A549 (cell line): Measurements from ENCODE around the gene INO80D.

ENCODE experiments used
- CBX8 ChIP-seq: fragments of 200-600 bp; sonication (generic); IDR thresholded peaks from 2 replicates; pipeline ENCODE4 v1.6.1; 2016
- CTCF ChIP-seq: fragments of >200 bp; sonication (Bioruptor Twin); formaldehyde crosslinking; IDR thresholded peaks from 3 replicates; pipeline ENCODE4 v1.5.1; 2016
- EP300 ChIP-seq, 2 experiments: fragments of >200 bp; sonication (Bioruptor Twin); formaldehyde crosslinking; IDR thresholded peaks; 2 replicates in 1 of 2; 3 replicates in 1 of 2; pipeline ENCODE4 v1.6.1; 2016 to 2017
- JUNB ChIP-seq: fragments of >200 bp; sonication (Bioruptor Twin); formaldehyde crosslinking; IDR thresholded peaks from 2 replicates; pipeline ENCODE4 v1.6.1; 2016
- REST ChIP-seq: fragments of 200-600 bp; sonication (generic); IDR thresholded peaks from 2 replicates; pipeline ENCODE4 v1.6.1; 2016; ENCODE audit warnings: antibody characterized with exemption, mild to moderate bottlenecking, moderate library complexity

DNA sequence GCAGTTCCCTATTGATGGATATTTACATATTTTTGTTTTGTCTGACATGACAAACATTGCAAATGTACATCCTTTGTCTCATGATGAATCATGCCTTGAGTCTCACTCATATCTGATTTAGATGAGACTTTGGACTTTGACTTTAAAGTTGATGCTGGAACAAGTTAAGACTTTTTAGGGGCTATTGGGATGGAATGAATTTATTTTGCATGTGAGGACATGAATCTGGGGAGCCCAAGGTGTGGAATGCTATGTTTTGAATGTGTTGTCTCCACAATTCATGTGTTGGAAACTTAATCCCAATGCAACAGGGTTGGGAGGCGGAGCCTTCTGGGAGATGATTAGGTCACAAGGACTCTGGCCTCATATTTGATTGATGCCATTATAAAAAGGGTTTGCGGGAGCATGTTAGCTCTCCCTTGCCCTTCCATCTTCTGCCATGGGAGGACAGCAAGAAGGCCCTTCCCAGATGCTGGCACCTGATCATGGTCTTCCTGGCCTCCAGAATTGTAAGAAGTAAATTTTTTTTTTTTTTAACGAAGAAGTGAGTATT is 29.1 kb upstream of the INO80D start:
- no peak for TF ChIP-seq CBX8
- TF ChIP-seq CTCF = no peak
- TF ChIP-seq JUNB = no peak
- no peak for TF ChIP-seq EP300 (IDR thresholded peaks at IDR 0.05)
- no peak for TF ChIP-seq REST
